Type B pancreatic cell (in vitro differentiated cells): ENCODE measurements around the gene ABI2. TPM values are rescaled to one million over a fixed set of nuclear protein-coding genes. Genes with fewer than 3 reads are reported as not detected.

Source experiments
- DNase-seq: peaks from one replicate; pipeline ENCODE4 v3.0.0; 2021; ENCODE audit warnings: mixed read lengths; ENCODE audit not compliant: unreplicated experiment; ENCODE audit errors: extremely low spot score
- H3K27ac Mint-ChIP-seq: 2 replicates; pipeline ENCODE4 v1.8.0; 2021; ENCODE audit warnings: mild to moderate bottlenecking, mixed read lengths
- H3K27me3 Mint-ChIP-seq: 2 replicates; pipeline ENCODE4 v1.8.0; 2021; ENCODE audit warnings: mixed read lengths
- H3K36me3 Mint-ChIP-seq: 2 replicates; pipeline ENCODE4 v1.8.0; 2021; ENCODE audit warnings: mixed read lengths
- H3K4me1 Mint-ChIP-seq: one replicate; pipeline ENCODE4 v1.8.0; 2021; ENCODE audit warnings: mixed read lengths; ENCODE audit not compliant: unreplicated experiment
- H3K4me3 Mint-ChIP-seq: 2 replicates; pipeline ENCODE4 v1.8.0; 2021; ENCODE audit warnings: mild to moderate bottlenecking, mixed read lengths
- H3K9me3 Mint-ChIP-seq: 2 replicates; pipeline ENCODE4 v1.8.0; 2021; ENCODE audit warnings: mixed read lengths
- total RNA-seq: library from RNA; stranded (reverse); gene quantifications from 2 replicates; pipeline ENCODE4 v1.2.1, GENCODE V29; 2021; ENCODE audit warnings: low replicate concordance
- TF ChIP-seq, protein P1 (sequence below): fragments of 200-600 bp; sonication (generic); conservative IDR thresholded peaks from 2 replicates; pipeline ENCODE4 v1.5.0; 2021; ENCODE audit warnings: antibody characterized with exemption, mild to moderate bottlenecking

ABI2 gene
- total RNA-seq, 1 donor from 2014 or later: 94.6 TPM

DNA sequence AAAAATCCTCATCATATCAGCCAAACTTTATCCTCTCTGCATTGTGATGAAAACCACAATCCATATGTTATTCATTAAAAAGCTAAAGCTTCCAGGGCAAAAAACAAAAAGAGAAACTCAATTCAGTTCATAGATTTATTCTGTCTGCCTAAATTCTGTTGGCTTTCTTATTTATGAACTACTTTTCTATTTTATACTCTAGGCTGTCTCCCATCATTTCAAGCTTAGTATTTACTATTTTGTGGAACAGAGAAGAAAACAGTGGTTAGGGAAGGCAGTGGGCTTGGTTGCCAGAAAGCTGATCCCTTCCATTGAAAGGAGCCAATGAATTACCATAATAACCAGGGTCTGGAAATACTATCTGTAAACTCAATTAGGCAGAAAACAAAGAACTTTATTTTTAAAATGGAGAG lies 135.1 kb downstream of the ABI2 start:
- no peak for DNase-seq
- Mint-ChIP-seq H3K4me3 (no peak overlapping the region), H3K9me3 (no peaks in the 10 kb centered on the region), H3K27me3 (no peaks in the 10 kb centered on the region), H3K36me3 (peaks cover 3% of the 10 kb centered on the region), H3K27ac (no peak overlapping the region), H3K4me1 (peaks cover 11% of the 10 kb centered on the region)
- TF ChIP-seq, protein P1, sequence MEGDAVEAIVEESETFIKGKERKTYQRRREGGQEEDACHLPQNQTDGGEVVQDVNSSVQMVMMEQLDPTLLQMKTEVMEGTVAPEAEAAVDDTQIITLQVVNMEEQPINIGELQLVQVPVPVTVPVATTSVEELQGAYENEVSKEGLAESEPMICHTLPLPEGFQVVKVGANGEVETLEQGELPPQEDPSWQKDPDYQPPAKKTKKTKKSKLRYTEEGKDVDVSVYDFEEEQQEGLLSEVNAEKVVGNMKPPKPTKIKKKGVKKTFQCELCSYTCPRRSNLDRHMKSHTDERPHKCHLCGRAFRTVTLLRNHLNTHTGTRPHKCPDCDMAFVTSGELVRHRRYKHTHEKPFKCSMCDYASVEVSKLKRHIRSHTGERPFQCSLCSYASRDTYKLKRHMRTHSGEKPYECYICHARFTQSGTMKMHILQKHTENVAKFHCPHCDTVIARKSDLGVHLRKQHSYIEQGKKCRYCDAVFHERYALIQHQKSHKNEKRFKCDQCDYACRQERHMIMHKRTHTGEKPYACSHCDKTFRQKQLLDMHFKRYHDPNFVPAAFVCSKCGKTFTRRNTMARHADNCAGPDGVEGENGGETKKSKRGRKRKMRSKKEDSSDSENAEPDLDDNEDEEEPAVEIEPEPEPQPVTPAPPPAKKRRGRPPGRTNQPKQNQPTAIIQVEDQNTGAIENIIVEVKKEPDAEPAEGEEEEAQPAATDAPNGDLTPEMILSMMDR: no peak

DNA sequence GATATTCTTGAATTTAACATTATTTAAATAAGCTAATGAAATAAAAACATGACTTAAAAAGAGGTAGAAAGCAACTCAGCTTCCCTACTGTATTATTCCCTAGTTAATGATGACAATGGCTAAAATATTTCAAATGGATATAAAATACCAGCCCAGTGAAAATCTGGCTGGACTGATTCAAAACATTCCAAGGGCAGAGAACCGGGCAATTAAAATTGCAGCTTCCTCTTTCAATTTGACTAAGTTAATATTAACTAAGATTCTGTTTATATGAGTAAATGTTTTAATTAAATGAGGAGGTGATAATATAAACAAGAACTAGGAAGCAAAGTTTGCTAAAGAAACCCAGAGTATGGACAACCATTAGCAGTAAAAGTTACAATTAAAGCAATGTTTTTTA lies 141.4 kb downstream of the ABI2 start:
- Mint-ChIP-seq H3K36me3 (peaks cover 3% of the 10 kb centered on the region), H3K4me3 (no peak overlapping the region), H3K27me3 (no peaks in the 10 kb centered on the region), H3K4me1 (peaks cover 10% of the 10 kb centered on the region), H3K27ac (no peak overlapping the region), H3K9me3 (no peaks in the 10 kb centered on the region)
- no peak for DNase-seq
- TF ChIP-seq, protein P1: no peak

DNA sequence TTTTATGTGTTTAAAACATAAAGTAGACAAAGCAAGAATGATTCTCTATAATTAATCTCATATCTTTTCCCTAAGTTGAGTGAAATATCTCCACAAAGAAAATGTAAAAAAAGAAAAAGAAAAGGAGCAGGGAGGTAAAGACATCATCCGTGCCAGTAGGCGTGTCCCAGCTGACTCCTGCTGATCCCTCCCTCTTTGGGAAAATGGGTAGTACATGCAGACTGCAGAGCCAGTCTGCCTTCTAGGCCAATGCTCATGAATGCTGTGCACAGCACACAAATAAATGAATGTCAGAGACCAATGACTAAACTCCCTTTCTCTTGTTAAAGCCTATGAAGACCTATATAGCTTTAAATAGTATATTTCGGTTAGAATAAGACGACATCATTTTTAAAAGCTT lies 142.2 kb downstream of the ABI2 start:
- TF ChIP-seq, protein P1: no peak
- H3K36me3 Mint-ChIP-seq: peaks cover 3% of the 10 kb centered on the region
- no peak for DNase-seq
- H3K27me3 Mint-ChIP-seq: no peaks in the 10 kb centered on the region
- H3K4me1 Mint-ChIP-seq: peaks cover 10% of the 10 kb centered on the region
- no peaks in the 10 kb centered on the region for H3K9me3 Mint-ChIP-seq
- no peak overlapping the region for H3K27ac Mint-ChIP-seq
- no peak overlapping the region for H3K4me3 Mint-ChIP-seq

- H3K36me3 Mint-ChIP-seq: peaks cover 3% of the 10 kb centered on the region
- peaks cover 10% of the 10 kb centered on the region for H3K4me1 Mint-ChIP-seq
- no peak overlapping the region for H3K27ac Mint-ChIP-seq
- H3K27me3 Mint-ChIP-seq: no peaks in the 10 kb centered on the region
- DNase-seq: no peak
- H3K4me3 Mint-ChIP-seq: no peak overlapping the region
- no peaks in the 10 kb centered on the region for H3K9me3 Mint-ChIP-seq
- TF ChIP-seq, protein P1: no peak
These were observed 143.1 kb downstream of the ABI2 start for GRCh38 chr2:203471323-203471722.

DNA sequence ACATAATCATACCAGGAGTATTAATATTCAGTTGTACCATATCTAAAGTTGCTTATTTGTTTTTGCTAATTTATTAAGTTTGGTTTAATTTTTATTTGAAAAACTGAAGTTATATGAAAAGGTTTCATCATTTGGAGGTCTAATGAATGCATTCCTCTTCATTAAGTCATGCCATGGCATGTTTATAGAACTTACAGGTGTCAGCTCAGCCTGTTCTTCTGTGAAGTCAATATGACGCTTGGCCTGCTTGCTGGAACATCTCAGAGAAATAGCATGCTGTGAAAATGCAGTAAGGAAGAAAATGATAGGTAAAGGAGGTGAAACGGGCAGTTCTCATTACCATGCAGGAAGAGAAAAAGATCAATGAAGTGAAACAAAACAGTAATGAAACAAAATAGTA lies 148.7 kb downstream of the ABI2 start:
- Mint-ChIP-seq H3K9me3 (no peaks in the 10 kb centered on the region), H3K27ac (no peak overlapping the region), H3K4me3 (no peak overlapping the region), H3K36me3 (peaks cover 3% of the 10 kb centered on the region), H3K4me1 (no peaks in the 10 kb centered on the region), H3K27me3 (no peaks in the 10 kb centered on the region)
- no peak for DNase-seq
- TF ChIP-seq, protein P1: no peak

GRCh38 chr2:203480623-203481022 lies 152.4 kb downstream of the ABI2 start:
- Mint-ChIP-seq H3K27ac (no peak overlapping the region), H3K9me3 (no peaks in the 10 kb centered on the region), H3K27me3 (no peaks in the 10 kb centered on the region), H3K4me3 (no peak overlapping the region), H3K36me3 (peaks cover 8% of the 10 kb centered on the region), H3K4me1 (no peaks in the 10 kb centered on the region)
- TF ChIP-seq, protein P1: no peak
- DNase-seq: no peak
